ENCODE data around the gene CHCHD2. TPM values are rescaled to one million over a fixed set of nuclear protein-coding genes. Genes with fewer than 3 reads are reported as not detected.

Gene CHCHD2
- total and polyA plus RNA-seq, 2 of the 13 experiments (the other 11 are each of a cell fraction or from before 2014, with no cell fraction given) = 330 to 572 TPM

DNA sequence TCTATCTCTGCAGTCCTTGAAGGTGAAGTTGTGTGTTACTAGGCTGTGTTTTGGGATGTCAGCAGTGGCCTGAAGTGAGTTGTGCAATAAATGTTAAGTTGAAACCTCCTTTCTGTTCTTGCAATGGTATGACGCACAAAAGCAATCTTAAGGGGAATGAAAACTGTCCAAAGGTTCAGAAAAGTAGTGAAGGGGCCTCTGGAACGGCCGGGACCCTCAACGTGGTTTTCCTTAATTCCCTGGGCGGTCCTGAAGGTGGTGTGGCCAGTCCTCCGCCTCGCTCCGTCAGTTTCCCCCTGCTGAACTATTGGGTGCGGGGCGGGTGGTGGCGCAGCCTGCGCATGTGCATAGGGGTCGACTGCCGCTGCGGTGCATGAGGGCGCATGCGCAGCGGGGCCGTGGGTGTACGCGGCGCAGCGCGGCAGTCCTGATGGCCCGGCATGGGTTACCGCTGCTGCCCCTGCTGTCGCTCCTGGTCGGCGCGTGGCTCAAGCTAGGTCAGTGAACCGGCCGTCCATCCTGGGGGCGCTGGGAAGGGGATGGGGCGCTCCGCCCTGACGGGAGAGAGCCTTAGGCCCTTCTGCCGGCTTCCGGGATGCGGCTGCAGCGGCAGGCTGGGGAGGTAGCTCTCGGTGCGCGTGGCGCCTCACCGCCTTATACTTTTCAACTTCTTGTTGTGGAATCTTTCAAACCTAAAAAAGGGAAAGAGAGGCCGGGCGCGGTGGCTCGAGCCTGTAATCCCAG, 42.2 kb downstream of the CHCHD2 start, which contains the start of gene SUMF2 (continued):
- TF ChIP-seq, protein P1, sequence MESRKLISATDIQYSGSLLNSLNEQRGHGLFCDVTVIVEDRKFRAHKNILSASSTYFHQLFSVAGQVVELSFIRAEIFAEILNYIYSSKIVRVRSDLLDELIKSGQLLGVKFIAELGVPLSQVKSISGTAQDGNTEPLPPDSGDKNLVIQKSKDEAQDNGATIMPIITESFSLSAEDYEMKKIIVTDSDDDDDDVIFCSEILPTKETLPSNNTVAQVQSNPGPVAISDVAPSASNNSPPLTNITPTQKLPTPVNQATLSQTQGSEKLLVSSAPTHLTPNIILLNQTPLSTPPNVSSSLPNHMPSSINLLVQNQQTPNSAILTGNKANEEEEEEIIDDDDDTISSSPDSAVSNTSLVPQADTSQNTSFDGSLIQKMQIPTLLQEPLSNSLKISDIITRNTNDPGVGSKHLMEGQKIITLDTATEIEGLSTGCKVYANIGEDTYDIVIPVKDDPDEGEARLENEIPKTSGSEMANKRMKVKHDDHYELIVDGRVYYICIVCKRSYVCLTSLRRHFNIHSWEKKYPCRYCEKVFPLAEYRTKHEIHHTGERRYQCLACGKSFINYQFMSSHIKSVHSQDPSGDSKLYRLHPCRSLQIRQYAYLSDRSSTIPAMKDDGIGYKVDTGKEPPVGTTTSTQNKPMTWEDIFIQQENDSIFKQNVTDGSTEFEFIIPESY (CRISPR knock-in tag; IDR thresholded peaks at IDR 0.05) = no peak; the same call in 1 of the 2 replicates
- TF ChIP-seq ZNF567 (CRISPR knock-in tag; IDR thresholded peaks at IDR 0.05; ENCODE audit: borderline replicate concordance) (no peak), ZNF33A (CRISPR knock-in tag; IDR thresholded peaks at IDR 0.05; ENCODE audit: borderline replicate concordance) (no peak), ZNF83 (CRISPR knock-in tag; IDR thresholded peaks at IDR 0.05; ENCODE audit: borderline replicate concordance) (0 out of 2 replicates have a peak, but pooled peaks have one; percentile 50), ZBTB21 (CRISPR knock-in tag; IDR thresholded peaks at IDR 0.05) (0 out of 2 replicates have a peak, but pooled peaks have one; percentile 16), NFYB (CRISPR knock-in tag; IDR thresholded peaks at IDR 0.05) (no peak), CEBPB (IDR thresholded peaks at IDR 0.05; ENCODE audit: borderline replicate concordance, low read depth, low read length) (peak; percentile 94), ZFP36L2 (CRISPR knock-in tag; IDR thresholded peaks at IDR 0.05) (no peak), ZNF121 (CRISPR knock-in tag; IDR thresholded peaks at IDR 0.05) (0 out of 2 replicates have a peak, but pooled peaks have one; percentile 22), SAFB2 (CRISPR knock-in tag; IDR thresholded peaks at IDR 0.05; ENCODE audit: borderline replicate concordance, low read depth) (peak; percentile 71; the same call in 1 of the 2 replicates), TAF1 (CRISPR knock-in tag; IDR thresholded peaks at IDR 0.05) (peak; percentile 85; the same call in 1 of the 2 replicates), IRX3 (CRISPR knock-in tag; IDR thresholded peaks at IDR 0.05; ENCODE audit: borderline replicate concordance, low read depth) (peak; percentile 22; the same call in 1 of the 2 replicates), ZNF780A (CRISPR knock-in tag; IDR thresholded peaks at IDR 0.05) (no peak; the same call in 1 of the 2 replicates), TBL1XR1 (IDR thresholded peaks at IDR 0.05; ENCODE audit: borderline replicate concordance, low read length, partially characterized antibody) (no peak), BORCS8-MEF2B (CRISPR knock-in tag; IDR thresholded peaks at IDR 0.05) (peak; percentile 93), NR2F1 (CRISPR knock-in tag; IDR thresholded peaks at IDR 0.05) (no peak; a peak in 2 of 4 replicates), ZNF205 (CRISPR knock-in tag; IDR thresholded peaks at IDR 0.05) (no peak; the same call in 1 of the 2 replicates)
- TF ChIP-seq, protein P2, sequence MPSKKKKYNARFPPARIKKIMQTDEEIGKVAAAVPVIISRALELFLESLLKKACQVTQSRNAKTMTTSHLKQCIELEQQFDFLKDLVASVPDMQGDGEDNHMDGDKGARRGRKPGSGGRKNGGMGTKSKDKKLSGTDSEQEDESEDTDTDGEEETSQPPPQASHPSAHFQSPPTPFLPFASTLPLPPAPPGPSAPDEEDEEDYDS (CRISPR knock-in tag; IDR thresholded peaks at IDR 0.05) = peak; percentile 73
- TF ChIP-seq, protein P3, sequence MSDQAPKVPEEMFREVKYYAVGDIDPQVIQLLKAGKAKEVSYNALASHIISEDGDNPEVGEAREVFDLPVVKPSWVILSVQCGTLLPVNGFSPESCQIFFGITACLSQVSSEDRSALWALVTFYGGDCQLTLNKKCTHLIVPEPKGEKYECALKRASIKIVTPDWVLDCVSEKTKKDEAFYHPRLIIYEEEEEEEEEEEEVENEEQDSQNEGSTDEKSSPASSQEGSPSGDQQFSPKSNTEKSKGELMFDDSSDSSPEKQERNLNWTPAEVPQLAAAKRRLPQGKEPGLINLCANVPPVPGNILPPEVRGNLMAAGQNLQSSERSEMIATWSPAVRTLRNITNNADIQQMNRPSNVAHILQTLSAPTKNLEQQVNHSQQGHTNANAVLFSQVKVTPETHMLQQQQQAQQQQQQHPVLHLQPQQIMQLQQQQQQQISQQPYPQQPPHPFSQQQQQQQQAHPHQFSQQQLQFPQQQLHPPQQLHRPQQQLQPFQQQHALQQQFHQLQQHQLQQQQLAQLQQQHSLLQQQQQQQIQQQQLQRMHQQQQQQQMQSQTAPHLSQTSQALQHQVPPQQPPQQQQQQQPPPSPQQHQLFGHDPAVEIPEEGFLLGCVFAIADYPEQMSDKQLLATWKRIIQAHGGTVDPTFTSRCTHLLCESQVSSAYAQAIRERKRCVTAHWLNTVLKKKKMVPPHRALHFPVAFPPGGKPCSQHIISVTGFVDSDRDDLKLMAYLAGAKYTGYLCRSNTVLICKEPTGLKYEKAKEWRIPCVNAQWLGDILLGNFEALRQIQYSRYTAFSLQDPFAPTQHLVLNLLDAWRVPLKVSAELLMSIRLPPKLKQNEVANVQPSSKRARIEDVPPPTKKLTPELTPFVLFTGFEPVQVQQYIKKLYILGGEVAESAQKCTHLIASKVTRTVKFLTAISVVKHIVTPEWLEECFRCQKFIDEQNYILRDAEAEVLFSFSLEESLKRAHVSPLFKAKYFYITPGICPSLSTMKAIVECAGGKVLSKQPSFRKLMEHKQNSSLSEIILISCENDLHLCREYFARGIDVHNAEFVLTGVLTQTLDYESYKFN (CRISPR knock-in tag; conservative IDR thresholded peaks at IDR 0.05) = peak; percentile 3; the same call in 1 of the 2 replicates
- TF ChIP-seq, protein P4, sequence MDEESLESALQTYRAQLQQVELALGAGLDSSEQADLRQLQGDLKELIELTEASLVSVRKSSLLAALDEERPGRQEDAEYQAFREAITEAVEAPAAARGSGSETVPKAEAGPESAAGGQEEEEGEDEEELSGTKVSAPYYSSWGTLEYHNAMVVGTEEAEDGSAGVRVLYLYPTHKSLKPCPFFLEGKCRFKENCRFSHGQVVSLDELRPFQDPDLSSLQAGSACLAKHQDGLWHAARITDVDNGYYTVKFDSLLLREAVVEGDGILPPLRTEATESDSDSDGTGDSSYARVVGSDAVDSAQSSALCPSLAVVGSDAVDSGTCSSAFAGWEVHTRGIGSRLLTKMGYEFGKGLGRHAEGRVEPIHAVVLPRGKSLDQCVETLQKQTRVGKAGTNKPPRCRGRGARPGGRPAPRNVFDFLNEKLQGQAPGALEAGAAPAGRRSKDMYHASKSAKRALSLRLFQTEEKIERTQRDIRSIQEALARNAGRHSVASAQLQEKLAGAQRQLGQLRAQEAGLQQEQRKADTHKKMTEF (CRISPR knock-in tag; IDR thresholded peaks at IDR 0.05) = peak; percentile 46; the same call in 1 of the 2 replicates
- TF ChIP-seq, protein P5, sequence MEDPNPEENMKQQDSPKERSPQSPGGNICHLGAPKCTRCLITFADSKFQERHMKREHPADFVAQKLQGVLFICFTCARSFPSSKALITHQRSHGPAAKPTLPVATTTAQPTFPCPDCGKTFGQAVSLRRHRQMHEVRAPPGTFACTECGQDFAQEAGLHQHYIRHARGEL (CRISPR knock-in tag; IDR thresholded peaks at IDR 0.05) = no peak

Measured in HepG2 (cell line).